NCI-H2196 treated with DMSO at 0.1 percent for 48 hours (cell line): ENCODE results near the gene HNRNPM.
"Not testable (repeated sequence)": the region's sequence is repeated elsewhere in the genome, so short reads cannot be mapped to it uniquely, and the experiment has no call there.

ENCODE experiments used
- DNase-seq: peaks from one replicate; lab custom pipeline; 2025; ENCODE audit not compliant: unreplicated experiment; lab: John Stamatoyannopoulos, UW

Gene HNRNPM

DNA sequence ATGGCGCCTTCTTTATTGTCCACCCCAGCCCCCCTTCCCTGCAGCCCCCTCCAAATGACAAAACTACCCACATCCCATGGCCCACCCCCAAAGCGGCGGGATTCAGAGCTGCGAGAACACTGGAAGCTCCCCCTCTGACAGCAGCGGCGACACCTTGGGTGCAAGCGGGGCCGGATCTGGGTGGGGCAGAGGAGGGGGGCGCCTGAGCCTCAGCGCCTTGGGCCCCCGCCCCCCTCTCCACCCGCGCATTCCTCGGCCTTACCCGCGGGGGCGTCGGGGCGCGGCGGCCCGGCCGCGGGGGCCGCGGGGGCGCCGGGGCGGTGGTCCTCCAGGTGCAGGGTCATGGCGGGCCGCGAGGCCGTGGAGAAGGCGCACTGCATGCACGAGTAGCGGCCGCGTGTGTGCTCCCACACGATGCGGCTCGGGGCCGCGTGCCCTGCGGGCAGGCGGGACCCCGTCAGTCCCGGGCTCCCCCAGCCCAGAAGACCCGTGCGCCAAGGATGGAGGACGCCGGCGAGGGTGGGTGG lies 65.9 kb downstream of the HNRNPM start:
- DNase-seq: no peak

DNA sequence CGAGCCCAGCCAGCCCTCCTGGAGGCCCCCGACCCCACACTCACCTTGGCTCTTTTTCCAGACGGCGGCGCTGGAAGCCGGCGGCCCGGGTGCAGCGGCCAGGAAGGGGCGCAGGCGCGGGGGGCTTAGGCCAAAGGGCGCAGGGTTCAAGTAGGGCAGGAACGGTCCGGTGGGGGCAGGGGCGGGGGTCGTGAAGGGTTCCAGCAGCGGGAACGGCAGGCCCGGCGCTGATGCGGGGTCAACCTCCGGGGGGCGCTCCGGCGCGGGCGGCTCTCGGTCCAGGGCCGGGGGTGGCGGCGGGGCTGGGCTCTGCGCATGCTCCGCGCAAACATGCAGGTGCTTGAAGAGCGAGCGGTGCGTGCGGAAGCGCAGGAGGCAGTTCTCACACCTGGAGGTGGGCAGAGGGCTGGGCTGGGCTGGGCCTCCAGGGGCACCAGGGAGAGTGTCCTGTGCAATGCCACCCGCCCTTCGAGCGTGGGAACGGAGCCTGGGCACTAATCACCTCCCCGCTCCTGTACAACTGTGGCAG lies 66.9 kb downstream of the HNRNPM start:
- no peak for DNase-seq

DNA sequence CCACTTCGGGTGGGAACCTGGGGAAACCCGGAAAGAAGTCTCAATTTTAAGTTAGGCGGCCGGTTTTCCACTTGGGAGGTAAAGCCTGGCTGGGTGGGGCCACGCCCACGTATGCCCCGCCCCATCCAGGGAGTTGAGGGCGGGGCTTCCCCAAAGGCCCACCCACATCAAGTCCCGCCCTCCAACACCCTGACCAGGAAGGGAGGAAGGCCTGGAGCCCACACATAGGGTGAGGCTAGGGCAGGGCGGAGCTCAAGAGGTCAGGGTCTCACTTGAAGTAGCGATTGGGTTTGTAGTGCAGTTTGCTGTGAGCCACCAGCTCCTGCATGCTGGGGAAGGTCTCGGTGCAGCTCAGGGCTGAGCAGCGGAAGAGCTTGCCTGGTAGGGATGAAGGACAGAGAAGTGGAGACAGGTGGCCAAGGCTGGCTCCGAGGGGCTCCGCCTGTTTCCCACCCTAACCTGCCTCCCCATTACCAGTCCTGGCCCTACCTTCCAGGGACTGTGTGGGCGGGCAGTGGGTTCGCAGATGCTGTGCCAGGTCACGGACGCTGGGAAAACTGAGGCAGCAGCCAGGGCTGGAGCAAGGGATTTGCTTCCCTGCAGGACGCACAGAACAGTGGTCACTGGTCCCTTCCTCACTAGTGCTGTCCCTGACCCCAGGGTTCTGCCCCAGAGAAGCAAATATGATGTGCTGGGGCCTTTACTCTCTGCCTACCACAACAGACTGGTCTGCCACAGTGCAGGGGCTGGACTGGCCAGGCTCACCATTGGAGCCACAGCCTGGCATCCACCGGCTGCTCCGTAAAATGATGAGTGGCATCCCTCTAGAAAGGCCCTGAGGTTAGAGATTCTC lies 67.6 kb downstream of the HNRNPM start:
- DNase-seq: no peak

DNA sequence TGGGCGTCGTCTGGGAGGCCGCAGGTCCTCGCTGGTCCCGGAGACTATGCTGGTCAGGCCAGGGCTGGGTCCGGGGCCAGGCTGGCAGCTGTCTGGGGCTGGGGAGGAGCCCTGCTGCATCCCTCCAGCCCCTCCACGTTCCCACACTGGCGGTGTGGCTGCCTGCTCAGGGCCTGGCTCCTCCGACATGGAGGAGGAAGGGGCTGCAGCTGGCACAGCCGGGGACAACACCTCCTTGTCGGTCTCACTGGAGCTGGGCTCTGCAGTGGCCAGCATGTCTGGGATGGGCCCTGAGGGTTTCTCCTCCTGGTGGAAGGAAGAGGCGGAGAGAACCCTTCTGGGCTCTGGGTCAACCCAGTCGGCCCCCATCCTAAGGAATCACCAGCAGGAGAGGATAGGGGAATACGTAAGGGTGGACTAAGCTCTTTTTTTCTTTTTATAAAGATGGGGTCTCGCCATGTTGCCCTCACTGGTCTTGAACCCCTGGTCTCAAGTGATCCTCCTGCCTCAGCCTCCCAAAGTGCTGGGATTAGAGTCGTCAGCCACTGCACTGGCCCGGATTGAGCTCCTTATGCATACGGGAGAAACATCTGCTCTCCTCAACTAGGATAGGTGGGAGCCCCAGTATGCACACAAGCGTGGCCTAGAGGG lies 68.4 kb downstream of the HNRNPM start:
- DNase-seq: no peak

DNA sequence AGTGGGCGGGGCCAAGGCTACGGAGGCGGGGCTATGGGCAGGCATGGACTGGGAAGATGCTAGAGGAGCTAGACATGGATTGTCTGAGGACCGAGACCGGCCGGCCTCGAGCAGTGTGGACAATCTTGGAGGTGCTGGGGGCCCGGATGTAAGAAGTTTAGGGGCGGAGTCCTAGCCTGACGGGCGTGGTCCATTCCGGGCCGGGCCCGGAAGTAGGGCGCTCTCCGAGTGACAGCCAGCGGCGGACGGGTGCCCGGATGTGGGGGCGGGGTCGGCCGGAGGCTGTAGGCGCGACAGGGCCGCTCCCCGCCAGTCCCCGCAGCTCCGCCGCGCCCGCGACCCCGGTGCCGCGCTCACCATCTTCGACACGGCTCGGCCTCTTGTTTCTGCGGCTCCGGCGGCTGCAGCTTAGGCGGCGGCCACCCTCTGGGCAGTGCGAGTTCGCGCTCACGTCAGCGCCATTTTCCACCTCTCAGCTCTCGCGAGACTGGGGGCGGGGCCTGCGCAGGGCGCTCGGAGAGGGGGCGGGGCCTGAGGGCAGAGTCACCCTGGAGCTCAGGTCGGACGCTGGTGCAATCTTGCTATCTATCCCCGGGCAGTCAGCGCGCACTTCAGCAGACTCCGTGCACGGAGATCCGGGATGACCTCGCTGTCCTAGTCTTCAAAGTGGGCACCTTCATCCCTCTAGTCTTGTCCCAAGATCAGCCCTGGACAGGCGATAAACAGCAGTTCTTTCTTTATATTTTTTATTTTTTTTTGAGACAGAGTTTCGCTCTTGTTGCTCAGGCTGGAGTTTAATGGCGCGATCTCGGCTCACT lies 69.1 kb downstream of the HNRNPM start, which contains the start of gene ZNF414:
Gene ZNF414 (minus strand): TSS at position 481 of the 818 bp plus-strand sequence. CDS start 121 bp downstream, at position 360.
- peak; percentile 86 for DNase-seq

DNA sequence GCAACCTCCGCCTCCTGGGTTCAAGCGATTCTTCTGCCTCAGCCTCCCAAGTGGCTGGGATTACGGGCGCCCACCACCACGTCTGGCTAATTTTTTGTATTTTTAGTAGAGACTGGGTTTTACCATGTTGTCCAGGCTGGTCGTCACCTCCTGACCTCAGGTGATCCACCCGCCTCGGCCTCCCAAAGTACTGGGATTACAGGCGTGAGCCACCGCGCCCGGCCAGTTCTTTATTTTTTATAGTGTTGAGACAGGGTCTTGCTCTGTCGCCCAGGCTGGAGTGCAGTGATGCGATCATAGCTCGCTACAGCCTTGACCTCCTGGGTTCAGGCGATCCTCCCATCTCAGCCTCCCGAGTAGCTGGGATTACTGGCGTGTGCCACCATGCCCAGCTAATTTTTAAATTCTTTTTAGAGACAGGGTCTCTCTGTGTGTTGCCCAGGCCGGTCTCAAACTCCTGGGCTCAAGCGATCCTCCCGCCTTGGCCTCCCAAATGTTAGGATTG lies 69.8 kb downstream of the HNRNPM start:
- not testable (repeated sequence) for DNase-seq

DNA sequence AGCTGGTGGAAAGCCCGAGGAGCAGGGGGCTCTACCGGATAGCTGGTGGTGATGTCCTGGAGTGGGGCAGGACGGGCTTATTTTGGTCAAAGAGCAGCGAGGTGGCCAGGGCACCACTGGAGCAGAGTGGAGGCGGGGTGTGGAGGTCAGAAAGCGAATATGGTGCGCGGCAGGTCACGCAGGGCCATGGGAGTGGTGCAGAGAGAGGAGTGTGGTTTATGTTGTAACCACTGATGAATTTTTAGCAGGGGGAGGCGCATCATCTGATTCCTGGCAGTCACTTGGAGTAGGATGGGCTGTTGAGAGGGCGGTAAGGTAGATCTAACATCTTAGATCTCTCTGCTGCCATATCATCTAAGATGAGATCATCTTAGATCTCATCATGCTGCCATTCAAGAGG lies 70.5 kb downstream of the HNRNPM start:
- DNase-seq: no peak

DNA sequence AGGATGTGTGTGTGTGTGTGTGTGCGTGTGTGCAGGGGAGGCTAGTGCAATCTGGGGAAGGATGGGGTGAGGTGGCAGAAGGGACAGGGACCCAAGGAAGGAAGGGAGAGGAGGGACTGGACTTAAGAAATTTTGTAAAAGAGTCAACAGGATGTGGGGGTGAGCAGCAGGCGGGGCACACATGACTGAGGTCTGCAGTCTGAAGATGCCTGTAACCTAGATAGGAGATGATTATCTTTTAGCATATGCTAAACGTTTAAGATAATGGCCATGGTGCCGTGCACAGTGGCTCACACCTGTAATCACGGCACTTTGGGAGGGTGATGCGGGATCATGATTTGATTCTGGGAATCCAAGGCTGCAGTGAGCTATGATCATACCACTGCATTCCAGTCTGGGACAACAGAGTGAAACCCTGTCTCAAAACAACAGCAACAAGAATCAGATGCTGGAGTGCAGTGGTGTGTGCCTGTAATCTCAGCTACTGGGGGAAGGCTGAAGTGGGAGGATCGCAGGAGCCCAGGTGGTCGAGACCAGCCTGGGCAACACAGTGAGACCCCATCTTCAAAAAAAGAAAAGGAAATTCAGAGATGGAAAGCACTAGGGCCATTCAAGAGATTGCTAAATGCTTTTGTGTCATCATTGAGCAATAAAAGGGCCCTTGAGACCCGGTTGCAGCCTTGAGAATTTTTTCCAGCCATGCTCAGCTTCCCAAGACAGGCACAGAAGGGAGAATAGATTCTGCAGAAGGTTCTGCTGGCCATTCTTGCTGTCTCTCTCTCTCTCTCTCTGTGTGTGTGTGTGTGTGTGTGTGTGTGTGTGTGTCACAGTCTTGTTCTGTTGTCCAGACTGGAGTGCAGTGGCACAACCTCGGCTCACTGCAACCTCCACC lies 73.0 kb downstream of the HNRNPM start:
- DNase-seq: no peak

DNA sequence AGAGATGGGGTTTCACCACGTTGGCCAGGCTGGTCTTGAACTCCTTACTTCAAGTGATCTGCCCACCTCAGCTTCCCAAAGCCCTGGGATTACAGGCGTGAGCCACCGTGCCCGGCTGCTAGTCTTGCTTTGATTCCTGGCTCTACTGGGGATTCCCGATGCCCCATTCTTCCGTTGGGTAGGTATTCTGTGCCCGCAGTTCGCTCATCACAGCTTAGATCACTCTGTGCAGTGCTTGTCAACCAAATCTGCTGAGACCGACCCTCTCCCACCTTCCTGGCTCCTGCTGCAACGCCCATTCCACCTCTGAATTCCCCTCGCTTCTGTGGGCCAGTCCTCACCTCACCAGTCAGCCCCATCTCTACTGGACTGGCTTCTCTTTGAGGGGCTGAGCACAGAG lies 73.8 kb downstream of the HNRNPM start:
- DNase-seq: no peak

DNA sequence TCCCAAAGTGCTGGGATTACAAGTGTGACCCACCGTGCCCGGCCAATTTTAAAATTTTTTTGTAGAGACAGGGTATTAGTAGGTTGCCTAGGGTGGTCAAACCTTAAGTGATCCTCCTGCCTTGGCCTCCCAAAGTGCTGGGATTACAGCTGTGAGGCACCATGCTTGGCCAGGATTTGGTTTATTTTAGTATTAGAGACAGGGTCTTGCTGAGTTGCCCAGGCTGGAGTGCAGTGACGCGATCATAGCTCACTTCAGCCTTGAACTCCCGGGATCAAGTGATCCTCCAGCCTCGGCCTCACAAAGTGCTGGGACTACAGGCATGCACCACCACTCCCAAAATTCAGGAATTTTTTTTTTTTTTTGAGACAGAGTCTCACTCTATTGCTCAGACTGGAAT lies 74.6 kb downstream of the HNRNPM start:
- no peak for DNase-seq

DNA sequence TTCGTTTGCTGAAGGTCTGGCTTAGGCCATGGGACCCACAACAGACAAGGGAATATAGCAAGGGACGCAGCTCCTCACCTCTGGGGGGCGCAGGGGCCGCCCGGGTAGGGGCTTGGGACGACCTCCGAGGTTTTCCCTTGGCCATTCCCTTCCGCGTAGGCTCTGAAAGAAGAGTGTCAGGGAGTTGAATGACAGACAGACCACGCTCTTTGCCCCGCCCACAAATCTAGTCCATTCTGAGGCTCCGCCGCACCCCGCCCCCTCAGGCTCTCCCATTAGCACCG lies 80.6 kb downstream of the HNRNPM start:
- no peak for DNase-seq

DNA sequence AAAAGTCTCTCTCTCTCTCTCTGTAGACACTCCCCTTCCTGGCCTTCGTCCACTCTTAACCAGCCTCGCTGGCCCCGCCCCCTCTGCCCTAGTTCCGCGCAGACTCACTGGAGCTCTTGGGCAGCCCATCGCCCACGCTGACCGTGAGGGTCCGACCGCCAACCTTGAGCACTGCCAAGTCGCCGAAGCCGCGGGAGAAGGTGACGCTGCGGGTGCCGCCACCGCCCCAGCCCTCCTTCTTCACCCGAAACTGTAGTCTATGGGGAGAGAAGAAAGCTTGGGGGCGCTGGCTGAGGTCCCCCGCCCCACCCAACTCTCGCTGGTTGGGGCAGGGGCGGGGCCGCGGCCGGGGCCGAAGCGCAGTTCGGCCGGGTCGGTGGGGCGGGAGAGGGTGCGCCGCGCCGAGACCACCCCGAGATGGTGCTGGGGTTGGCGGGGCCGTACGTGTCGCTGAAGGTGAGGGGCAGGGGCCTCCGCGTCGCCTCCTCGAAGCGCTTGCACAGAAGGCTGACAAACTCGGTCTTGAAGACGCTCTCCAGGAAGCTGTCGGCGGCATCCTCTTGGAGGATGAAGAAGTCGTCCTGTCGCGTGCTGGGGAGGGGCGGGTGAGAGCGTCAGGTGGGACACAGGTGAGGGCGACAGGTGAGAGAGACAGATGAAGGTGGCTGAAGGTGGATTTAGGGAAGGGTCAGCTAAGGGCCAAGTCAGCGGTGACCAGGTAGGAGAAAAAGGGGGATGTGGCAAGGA lies 81.7 kb downstream of the HNRNPM start:
- DNase-seq: peak; percentile 61

DNA sequence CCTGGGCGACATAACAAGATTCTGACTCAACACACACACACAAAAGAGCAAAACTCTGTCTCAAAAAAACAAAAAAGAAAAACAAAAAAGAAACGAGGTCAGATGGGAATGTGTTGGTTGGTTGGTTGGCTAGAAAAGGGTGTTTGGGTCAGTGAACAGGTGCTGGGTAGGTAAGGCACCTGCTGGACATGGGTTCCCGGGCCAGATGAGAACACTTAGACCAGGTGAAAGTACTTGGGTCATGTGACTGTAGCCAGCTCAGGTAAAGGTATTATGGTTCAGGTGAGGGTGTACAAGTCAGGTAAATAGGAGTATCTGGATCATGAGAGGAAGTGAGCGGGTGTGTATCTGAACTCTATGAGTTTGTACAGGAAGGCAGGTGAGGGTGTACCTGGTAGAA lies 83.7 kb downstream of the HNRNPM start:
- no peak for DNase-seq

DNA sequence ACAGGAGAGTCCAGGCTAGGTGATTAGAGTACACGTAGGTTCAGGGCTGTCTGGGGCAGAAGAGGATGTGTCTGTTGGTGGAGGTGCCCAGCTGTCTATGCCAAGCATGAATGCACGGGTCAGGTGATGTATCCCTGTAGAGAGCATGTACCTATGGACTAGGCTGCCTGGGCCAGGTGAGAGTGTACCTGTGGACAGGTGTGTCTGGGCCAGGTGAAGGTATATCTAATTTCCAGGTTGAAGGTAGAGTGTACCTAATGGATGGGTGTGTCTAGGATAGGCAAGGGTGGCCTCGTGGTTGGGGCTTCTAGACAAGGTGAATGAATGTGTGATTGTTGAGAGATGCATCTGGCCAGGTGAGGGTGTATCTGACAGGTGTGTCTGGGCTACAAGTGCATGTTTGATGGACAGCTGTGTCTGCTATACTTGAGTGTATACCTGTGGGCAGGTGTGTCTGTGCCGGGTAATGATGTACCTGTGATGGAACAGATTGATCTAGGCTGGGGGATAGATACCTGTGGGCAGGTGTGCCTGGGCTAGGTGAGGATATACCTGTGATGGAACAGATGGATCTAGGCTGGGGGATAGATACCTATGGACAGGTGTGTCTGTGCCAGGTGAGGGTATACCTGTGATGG lies 84.7 kb downstream of the HNRNPM start:
- DNase-seq: no peak

DNA sequence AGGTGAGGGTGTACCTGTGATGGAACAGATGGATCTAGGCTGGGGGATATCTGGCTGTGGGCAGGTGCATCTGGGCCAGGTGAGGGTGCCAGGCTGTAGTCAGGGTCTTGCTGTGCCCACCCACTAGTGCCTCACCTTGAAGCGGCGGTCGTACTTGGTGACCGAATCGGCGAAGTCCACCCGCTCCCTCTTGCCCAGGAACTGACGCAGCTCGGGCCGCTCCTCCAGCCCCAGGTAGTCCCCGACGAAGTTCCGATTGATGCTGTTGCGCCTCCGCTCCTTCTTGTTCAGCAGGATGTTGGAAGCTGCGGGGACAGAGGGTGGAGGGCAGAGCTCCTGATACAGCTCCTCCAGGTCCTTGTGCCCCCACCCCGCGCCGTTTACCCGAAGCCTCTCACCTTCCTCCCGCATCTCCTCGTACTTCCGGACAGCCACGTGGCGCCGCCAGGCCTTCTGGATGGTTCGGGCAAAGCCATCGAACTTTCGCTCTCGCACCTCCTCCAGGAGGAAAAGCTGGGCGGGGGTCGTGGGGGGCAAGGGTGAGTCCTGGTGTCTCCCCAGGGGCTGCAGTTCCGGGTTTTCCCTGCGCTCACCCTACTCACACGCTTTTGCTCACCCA lies 85.4 kb downstream of the HNRNPM start:
- no peak for DNase-seq

DNA sequence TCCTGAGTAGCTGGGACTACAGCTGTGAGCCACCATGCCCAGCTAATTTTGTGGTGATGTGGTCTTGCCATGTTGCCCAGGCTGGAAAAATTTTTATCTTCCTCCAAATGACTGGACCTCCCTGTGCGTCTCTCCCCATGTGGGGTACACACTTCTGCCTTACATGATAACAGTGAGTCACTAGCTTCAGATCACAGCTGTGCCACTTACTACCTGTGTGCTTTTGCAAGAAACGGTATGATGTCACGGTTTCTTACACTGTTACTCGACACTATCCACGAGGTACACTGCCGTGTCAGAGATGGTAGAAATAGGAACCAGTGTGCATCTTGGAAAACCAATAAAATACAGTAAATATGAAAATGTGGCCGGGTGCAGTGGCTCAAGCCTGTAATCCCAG lies 86.7 kb downstream of the HNRNPM start:
- no peak for DNase-seq

DNA sequence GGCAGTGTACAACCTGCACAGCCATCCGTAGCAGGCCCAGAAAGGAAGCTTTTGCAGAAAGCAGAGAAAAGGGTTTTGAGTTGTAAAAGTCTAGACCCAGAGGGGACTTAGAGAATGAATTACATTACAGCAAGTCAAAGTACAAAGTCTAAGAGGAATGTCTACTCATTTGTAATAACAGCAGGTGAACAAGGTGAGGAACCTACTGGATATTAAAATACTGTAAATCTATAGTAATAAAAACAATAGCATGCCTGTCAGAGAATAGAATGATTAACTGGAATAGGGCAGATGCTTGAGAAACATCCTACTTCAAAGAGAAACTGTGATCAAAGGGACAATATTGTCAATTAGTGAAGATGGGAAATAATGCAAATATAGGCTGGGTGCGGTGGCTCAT lies 87.5 kb downstream of the HNRNPM start:
- DNase-seq: no peak

DNA sequence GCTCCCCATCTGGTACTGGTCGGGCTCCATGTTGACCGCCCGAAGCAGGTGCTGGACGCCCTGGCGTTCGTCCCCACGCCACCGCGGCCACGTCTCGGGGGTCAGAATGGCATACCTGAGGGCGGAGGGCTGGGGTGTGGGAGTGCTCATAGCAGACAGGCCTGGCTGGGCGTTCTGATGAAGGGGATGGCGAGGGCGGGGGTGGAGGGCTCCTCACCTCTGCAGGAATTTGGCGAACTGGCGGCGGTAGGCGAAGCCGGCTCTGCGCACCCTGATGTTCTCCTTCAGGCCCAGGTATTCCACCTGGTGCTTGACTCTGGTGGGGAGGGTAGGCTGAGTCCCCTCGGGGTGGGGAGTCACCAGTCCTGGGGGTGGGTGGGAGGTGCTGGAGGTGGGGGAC lies 91.5 kb downstream of the HNRNPM start:
- DNase-seq: no peak

DNA sequence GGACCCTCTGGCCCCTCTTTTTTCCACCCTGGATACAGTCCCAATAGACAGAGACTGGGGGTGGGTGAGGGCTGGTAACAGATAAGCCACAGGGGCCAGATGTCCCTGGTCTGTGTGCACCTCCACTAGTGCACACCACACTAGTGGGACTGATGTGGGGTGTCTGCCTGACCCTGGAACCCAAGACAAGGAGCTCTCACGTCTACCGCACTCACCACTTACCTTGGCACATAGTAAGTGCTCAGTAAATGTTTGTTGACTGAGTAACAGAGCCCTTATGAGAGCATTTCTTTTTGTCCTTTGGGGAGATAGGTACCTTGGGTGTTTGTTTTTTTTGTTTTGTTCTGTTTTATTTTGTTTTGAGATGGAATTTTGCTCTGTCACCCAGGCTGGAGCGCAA lies 92.3 kb downstream of the HNRNPM start:
- DNase-seq: no peak
